PC-3 (cell line): ENCODE measurements around the gene AQP9.

Source experiments
- EZH2 ChIP-seq: fragments of 300-600 bp; sonication (generic); IDR thresholded peaks from one replicate; pipeline ENCODE4 v1.6.1; 2017; ENCODE audit warnings: antibody characterized with exemption, mild to moderate bottlenecking, low read length; ENCODE audit not compliant: unreplicated experiment
- TF ChIP-seq, protein P1 (sequence below): fragments of 300-600 bp; sonication (generic); conservative IDR thresholded peaks from 2 replicates; pipeline ENCODE4 v1.5.1; 2017; ENCODE audit warnings: antibody characterized with exemption, low read depth, mild to moderate bottlenecking, low read length

DNA sequence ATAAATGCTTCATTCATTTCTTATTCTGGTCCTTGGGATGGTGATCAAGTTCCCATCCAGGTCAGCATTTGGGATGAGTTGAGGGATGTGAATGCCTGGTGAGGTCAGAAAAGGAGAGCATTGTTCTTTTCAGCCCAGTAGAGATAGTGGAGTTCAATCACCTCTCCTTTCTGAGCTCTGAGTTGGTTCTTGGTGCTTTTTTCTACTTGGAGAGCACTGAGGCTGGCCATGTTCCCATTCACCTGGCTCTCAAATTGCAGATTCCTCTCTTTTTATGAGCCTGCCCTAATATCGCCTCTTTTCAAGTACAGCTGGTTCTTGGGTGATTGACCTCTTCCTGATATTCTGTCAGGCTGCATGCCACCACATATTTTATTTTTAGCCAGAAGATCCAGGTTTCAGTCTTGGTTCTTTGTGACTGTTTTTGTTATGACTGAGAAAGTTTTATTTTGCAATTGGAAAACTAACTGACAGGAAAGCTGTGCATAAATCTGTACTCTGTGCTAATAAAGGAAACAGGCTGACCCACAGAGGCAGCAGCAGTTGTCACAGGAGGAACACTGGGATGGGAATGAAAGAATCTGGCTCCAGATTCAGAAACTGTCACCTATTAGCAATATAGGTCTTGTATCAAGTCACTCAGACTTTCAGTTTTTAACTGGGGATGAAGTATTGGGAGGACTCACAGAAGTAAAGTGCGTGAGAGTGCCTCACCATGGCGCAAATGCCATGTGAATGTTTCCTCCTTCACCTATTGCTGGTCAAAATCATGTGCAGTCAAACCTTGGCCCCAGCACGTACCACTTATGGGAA is 10.7 kb downstream of the AQP9 start:
- TF ChIP-seq, protein P1, sequence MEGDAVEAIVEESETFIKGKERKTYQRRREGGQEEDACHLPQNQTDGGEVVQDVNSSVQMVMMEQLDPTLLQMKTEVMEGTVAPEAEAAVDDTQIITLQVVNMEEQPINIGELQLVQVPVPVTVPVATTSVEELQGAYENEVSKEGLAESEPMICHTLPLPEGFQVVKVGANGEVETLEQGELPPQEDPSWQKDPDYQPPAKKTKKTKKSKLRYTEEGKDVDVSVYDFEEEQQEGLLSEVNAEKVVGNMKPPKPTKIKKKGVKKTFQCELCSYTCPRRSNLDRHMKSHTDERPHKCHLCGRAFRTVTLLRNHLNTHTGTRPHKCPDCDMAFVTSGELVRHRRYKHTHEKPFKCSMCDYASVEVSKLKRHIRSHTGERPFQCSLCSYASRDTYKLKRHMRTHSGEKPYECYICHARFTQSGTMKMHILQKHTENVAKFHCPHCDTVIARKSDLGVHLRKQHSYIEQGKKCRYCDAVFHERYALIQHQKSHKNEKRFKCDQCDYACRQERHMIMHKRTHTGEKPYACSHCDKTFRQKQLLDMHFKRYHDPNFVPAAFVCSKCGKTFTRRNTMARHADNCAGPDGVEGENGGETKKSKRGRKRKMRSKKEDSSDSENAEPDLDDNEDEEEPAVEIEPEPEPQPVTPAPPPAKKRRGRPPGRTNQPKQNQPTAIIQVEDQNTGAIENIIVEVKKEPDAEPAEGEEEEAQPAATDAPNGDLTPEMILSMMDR = no peak
- no peak for TF ChIP-seq EZH2
